CD1c-positive myeloid dendritic cell (primary cell): ENCODE measurements around the gene PLEKHF1.
A peak's percentile ranks its signal among the peaks of the same experiment; 100 is the strongest.
"Not testable (repeated sequence)": the region's sequence is repeated elsewhere in the genome, so short reads cannot be mapped to it uniquely, and the experiment has no call there.

Source experiments
- DNase-seq: peaks from one replicate; pipeline ENCODE4 v3.0.0-alpha.2; 2016; ENCODE audit errors: extremely low spot score

PLEKHF1 gene

DNA sequence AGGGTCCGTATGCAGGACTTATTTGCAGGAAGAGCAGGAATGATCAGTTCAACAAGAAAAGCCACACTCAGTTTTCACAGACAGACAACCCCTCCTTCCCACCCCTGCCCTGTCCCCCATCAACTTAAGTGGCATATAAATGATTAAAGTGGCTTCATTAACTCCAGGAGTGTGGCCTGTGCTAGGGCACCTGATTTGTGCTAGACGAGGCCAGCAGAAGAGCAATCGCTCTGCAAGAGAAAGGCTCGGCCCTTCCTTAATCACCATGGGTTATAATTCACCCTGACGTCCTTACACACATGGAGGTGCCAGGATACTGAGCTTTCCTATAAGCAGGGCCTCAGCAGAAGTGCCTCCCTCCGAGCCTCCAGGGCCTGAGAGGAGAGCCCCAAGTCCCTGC, 35.2 kb downstream of the PLEKHF1 start:
- DNase-seq: no peak

DNA sequence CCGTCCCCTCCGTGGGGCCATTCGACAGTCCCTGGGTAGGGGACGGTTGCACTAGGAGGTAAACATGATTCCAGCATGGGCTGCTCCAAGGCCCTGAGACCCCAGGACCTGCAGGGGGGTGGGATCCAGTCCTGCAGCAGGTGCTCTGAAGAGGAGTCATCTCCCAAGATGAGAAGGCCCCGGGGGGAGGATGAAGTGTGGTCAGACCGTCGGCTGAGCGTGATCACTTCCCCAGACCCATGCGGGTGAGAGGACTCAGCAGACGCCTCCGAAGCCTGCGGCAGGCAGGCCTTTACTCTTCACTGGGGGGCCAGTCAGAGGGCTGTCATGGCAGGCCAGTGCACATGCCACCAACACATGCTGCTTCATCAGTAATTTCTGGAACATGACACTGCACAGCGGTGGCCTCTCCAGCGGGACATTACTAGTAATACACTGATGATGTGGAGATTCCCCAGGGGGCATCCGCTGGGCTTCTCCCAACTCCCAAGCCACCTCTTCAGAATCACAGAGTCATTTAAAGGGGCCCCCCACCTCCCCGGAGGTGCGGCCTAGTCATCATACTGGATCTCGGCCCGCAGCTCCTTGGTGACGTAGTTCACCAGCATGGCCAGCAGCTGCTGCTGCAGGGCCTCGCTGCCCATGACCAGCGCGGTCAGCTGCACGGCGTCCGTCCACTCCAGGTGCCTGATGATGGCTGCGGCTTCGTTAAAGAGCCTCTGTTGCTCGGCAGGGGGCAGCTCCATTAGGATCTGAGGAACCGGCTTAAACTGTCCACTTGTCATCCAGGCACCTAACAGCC, 37.1 kb downstream of the PLEKHF1 start:
- no peak for DNase-seq

DNA sequence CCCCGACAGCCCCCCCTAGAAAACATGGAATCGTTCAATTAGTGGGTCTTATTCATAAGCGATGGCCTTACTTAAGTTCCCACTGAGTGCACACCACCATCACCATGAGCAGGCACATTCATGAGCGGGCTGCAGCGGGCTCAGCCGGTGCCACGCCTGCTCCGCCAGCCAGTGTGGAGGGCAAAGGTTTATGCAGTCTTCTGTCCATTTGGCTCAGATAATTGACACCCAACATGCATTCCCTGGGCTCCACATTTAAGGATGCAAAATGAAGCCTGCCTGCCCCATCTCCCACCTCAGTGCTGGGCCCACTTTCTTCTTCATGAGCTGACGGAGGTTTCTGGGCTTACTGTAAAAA, 37.7 kb downstream of the PLEKHF1 start:
- DNase-seq: no peak

DNA sequence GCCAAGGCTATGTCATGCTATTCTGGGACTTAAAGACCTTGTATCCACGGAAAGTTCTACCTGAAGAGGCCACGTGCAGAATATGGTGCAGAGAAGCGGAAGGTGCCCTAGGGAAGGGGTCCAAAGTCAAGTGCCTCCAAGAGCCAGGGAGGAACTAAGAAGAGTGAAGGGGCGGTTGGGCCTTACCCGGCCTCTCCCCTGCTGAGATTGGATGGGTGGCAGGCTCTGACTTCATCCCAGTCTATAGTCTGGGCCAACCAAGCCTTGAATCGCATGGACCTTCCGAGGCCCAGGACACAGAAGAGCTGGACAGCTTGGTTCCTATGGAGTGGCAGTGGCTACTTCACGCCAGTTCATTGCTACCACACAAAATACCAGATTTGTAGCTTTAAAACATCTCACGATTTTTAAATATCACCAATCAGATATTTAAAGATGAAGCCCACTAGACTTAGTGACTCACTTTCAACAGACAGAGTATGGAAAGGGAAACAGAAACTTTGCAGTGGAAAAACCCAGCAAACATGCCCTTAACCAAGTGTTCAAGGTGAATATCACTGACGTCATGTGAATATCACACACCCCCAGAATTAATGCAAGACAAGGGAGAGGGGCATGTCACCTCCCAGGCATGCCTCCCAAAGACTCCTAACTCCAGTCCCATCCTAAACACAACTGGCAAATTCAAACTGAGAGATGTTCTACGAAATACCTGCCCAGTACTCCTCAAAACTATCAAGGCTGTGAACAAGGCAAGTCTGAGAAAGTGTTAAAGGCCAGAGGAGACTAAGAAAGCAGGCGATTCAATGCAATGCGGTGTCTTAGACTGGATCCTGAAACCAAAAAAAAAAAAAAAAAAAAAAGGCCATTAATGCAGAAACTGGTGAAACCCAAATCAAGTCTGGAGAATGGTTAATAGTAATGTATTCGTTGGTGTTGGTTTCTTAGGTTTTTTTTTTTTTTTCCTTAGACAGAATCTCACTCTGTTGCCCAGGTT, 39.6 kb downstream of the PLEKHF1 start:
- DNase-seq: no peak

DNA sequence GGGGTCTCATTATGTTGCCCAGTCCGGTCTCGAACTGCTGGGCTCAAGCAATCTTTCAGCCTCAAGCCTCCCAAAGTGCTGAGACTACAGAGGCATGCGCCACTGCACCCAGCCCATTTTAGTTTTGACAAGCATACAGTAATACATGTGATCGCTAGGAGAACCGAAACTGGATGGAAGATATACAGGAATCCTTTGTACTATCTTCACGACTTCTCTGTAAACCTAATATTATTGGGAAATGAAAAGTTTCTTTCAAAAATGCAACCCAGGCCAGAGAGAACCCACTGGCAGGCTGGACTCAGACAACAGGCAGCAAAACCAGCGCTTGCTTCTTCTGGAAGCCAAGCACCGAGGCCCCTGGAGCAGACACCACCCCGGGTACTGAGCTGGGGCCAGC, 40.4 kb downstream of the PLEKHF1 start:
- no peak for DNase-seq

DNA sequence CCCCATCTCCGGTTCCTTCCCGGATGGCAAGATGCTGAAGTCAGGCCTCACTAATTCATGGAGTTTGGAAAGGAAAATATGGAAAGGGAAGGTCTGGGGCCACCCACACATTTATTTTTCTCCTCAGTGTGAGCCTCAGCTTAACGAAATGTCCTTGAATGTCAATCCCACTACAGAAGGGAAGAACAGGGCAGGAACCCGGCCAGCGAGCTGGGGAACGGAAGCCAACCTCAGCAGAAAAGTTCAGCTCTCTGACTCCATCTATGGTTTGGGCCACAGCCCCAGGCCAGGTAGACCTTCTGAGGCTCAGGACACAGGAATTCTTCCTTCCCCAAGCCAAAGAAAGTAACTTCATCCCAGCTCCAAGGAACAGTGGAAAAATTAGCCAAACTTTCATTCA, 41.4 kb downstream of the PLEKHF1 start:
- DNase-seq: no peak

DNA sequence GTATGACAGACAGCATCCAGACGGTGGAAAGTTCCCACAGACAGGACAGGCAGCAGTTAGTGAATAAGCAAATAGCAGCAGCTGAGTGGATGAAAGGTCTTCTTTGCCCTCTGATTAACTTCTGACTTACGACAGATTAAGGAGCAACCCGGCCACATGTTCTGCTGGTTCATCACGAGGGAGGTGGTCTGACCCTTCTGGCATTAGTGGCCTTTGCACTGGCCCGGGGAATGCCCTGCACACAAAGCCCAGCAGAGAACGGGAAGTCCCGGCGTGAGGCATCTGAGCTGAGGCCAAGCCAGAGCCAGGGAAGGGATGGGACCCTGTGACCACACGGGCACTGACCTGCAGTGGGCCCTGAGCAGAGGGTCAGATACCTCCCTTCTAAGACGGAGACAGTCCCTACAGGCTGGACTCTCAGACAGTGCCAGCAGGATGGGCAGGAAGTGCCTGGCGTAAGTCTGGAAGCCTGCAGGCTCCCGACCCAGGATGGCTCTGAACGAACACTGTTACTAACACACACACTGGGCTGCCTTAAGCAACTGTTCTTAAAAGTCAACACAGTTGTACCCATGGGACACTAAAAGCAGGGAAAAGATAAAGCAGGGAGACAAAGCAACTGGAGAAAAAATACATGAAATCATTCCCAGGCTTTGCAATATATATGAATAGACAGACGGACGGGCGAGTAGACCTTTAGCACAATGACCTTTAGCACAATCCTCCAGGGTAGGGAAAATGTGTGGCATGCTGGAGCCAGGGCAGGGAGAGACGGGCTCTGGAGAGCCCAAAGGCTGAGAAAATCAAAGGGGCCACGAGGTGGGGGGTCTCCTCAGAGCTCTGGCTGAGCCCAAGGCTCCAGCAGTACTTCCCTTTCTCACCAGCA, 43.5 kb downstream of the PLEKHF1 start:
- DNase-seq: no peak

DNA sequence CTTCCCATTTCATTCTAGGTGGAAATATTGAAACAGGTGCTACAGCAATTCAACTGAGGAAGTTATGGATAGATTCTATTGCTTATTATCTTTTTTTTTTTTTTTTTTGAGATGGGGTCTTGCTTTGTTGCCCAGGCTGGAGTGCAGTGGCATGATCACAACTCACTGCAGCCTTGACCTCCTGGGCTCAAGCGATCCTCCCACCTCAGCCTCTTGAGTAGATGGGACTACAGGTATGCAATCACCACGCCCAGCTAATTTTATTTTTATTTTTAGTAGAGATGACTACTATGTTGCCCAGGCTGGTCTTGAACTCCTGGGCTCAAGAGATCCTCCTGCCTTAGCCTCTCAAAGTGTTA, 44.2 kb downstream of the PLEKHF1 start:
- not testable (repeated sequence) for DNase-seq

DNA sequence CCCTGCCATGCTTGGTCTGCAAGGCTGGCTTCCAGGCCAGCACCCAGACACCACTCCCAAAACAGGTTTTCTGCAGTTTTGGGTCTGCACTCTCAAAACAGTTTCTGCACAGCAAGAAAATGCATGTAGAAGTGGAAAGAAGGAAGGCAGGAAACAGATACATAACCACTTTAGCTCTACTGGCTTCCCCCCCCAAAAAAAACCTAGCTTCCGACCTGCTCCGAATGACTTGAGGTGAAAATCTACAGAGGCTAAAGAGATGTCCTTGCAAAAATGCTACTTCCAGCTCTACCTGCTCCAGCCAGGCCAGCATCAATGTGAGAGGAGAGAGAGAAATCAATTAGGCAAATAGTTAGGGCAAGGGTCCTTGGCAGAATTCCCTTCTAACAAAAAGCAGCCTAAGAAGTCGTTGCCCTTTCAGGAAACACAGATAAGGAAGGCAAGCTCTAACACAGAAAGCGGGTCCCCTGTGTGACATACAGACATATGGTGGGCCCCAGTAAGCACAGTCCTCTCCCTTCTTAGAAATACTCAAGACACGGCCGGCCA, 46.4 kb downstream of the PLEKHF1 start:
- DNase-seq: no peak

DNA sequence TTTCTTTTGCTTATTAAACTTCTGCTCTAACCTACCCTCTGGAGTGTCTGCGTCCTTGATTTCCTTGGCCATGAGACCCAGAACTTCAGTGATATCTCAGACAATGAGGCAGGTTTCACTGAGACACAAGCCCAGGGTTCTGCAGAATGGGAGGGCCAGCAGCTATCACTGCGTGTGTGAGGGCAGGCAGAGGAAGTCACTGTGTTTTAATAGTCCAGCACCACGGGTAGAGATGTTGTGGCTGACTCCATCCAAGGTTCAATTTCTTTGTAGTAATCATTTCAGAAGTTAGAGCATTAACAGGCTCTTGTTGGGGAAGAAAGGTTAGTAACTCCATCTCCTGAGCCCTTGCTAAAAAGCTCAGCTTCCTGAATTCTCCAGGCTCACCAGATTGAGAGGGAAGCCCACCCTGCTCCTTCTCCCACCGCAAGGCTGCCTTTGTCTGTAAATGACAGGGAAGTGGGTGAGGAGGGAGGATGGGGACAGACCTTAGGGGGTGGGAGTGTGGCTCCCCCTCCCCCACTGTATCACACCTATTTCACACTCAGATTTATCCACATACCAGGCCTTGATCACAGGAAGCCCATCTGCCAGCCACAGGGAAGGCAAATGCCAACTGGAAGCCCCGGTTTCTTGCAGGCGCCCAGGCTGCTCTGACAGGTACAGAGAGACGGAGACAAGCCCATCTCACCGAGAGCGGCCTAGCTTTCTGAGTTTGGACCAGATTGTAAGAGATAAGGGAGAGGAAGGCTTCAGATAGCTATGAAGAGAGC, 47.7 kb downstream of the PLEKHF1 start:
- no peak for DNase-seq

DNA sequence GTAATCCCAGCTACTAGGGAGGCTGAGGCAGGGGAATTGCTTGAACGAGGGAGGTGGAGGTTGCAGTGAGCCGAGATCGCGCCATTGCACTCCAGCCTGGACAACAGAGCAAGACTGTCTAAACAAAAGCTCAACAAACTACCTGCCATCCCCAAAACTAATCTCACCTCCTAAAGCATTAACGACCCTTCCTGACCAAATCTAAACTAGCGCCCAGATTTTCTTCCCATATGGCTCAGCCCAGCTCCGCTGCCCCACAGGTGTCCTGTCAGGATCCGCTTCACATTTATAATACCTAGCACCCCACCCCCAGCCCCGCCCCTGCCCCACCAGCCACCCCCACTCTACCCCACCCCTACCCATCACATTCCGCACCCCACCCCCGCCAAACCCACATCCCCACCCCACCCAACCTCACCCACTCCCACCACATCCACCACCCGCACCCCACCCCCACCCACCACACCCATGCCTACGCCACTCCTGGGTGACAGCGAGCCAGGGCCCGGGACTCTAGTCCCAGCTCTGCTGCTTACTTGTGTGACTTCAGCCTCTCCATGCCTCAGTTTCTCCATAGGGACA, 49.2 kb downstream of the PLEKHF1 start:
- no peak for DNase-seq

DNA sequence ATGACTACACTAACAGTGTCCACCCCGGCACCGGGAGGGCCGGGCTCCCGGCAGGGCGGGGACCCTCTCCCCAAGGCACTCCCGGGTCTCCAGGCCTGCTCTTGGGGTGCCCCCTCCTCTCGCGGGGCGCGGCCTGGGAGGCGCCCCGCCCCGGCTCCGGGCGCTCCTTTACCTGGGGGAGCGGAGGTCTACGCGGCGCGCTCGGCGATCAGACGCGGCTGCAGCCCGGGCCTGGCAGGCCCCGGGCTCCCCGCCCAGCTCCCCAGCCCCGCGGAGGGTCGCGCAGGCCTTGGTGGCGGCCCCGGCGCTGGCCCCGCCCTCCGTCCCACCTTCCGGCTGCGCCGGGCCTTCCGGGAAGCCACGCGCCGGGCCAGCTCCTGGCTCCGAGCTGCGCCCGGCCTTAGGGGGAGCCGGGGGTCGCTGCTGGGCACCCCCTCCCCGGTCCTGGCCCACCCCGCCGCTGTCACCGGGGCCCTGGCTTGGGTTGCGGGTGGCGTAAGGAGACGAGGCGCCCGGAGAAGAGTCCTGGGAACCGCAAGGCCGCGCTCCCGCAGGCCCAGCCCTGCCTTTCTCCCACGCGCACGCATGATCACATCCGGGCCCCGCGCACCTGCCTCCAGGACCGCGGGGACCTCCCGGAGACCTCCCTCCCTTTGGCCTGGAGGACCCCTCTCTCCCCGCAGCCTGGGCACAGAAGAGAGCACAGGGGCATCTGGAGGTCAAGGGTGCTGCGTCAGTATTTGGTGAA, 49.9 kb downstream of the PLEKHF1 start, which contains the start of gene C19orf12:
Gene C19orf12, minus strand, starts transcription at position 309 of the 748 bp plus-strand sequence. CDS start 6,848 bp downstream, outside the sequence.
- peak; percentile 65 for DNase-seq

DNA sequence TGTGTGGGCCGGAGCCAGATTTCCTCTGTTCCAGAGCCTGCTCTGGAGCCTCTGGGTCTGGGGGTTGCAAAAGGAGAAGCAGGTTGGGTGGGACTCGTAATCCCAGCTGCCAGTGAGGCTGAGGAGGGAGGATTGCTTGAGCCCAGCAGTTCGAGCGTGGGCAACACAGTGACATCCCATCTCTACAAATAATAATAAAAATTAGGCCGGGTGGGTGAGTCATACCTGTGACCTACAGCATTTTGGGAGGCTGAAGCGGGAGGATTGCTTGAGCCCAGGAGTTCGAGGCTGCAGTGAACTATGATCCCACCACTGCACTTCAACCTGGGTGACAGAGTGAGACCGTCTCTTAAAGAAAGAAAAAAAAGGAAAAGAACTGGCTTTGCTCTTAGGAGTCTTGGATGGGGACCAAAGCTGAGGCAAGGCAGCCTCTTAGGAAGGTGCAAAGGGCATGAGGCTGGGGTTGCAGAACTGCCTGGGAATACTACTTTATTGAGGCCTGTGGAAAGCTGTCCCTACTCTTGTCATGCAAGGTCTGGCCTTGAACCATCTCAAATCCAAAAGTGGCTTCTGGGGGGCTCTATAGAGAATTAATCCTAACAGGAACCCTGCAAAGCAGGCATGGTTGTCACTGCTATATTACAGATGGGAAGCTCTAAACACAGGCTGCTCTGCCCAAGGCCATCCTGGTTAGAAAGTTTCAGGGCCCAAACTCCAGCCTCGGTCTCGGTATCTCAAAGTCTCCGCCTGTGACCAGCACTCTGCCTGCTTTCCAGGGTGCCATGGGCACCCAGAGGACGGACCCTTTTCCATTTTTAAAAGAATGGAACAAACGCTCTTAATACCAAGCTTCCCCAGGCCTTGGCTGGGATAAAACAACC, 50.7 kb downstream of the PLEKHF1 start:
- DNase-seq: no peak

DNA sequence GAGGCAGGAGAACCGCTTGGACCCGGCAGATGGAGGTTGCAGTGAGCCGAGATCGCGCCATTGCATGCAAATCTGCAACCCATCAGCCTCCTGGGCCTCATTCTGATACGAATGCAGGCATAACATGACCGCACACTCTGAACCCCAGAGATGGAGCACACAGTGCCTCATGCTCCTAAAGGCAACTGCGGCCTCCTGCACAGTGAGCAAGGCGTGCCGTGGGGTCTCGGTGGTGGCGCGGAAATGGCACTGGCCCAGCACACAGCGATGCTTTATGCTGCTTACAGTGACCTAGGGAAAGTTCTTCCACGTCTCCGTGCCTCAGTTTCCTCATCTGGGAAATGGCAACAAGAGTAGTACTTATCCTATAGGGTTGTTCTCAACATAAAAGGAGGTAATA, 51.8 kb downstream of the PLEKHF1 start:
- DNase-seq: no peak

DNA sequence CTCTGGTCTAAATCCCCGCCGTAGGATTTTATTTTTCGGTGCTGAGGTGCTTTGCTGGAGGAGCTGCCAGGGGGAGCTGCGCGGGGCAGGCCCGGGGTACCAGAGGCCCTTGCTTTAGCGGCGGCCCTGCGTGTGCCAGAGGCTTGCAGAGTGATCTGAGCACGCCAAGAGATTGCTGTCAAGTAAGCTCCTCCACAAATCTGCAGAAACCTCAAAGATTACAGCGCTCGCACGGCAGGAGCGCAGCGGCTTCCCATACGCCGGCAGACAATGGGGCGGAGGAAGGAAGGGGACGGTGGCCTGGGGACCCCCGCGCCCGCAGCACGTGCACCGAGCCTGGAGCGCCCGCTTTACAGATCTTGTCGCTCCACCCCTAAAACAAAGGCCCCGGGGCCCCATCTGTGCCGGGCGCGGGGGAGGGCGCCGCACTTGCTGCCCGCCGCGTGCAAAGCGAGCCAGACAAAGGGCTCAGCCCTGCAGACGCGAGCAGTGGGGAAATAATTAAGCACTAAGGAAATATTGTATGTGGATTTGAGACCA, 58.9 kb downstream of the PLEKHF1 start:
- DNase-seq: no peak

DNA sequence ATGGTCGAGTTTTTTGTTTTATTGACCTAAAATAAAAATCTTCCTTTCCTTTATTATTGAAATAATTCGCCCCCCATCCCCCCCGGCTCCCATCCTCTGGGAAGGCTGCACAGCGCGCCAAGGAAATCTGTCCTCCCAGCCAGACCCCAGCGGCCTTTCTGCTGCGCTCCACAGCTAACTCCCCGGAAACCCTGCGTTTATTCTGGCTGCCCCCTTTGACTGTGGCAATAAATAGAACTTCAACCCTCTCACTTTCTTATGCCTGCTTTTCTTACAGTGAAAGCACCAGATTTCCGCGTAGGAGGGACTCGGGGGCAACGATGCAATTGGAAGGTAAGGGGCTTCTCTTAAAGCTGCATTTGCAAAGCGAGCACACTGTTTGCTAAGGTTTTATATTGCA, 59.5 kb downstream of the PLEKHF1 start:
- DNase-seq: no peak
